Lower leg skin (tissue), 4 donors: ENCODE data around the gene GNAI3. TPM values are rescaled to one million over a fixed set of nuclear protein-coding genes. Genes with fewer than 3 reads are reported as not detected.
"Not testable (repeated sequence)": the region's sequence is repeated elsewhere in the genome, so short reads cannot be mapped to it uniquely, and the experiment has no call there.

ENCODE experiments used
- DNase-seq, 2 donors: peaks; one replicate each; pipeline ENCODE4 v3.0.0-alpha.2; 2019; ENCODE audit warnings: low spot score in 2 of 2
- H3K4me3 ChIP-seq: fragments of 200-600 bp; sonication (generic); 2 replicates; pipeline ENCODE4 v1.5.1; 2017; ENCODE audit warnings: mild to moderate bottlenecking, low read depth; ENCODE audit not compliant: poor library complexity, severe bottlenecking
- POLR2A ChIP-seq, 2 donors: fragments of 450-650 bp; IDR thresholded peaks; one replicate each; pipeline ENCODE4 v1.6.1; 2016 to 2017; ENCODE audit warnings: antibody characterized with exemption in 2 of 2, mild to moderate bottlenecking in 1 of 2, moderate library complexity in 1 of 2
- WGBS, 2 donors: methylation state at CpG; one replicate each; pipeline ENCODE4 v1.1.5; 2018; 5-methylcytosine and 5-hydroxymethylcytosine counted together
- intact Hi-C: fragments of 100-400 bp; cut with DNase I; formaldehyde crosslinking; loops from one replicate; pipeline ENCODE4 v1.15.0; 2023; ENCODE audit warnings: low total_unique reads
- total RNA-seq, 4 donors: library from RNA; depleted of rRNA; stranded (reverse); fragments of >200 nt; gene quantifications; one replicate each; pipeline ENCODE4 v1.1.0, GENCODE V29; 2016
- TF ChIP-seq, protein P1 (sequence below), 3 donors: fragments of 450-650 bp; IDR thresholded peaks; one replicate each; pipeline ENCODE4 v1.5.1; 2016; ENCODE audit warnings: antibody characterized with exemption in 3 of 3, mild to moderate bottlenecking in 3 of 3, moderate library complexity in 2 of 3

The GNAI3 gene
- total RNA-seq, 4 donors from 2014 or later = 8.5 to 13.2 (median 10.7) TPM

DNA sequence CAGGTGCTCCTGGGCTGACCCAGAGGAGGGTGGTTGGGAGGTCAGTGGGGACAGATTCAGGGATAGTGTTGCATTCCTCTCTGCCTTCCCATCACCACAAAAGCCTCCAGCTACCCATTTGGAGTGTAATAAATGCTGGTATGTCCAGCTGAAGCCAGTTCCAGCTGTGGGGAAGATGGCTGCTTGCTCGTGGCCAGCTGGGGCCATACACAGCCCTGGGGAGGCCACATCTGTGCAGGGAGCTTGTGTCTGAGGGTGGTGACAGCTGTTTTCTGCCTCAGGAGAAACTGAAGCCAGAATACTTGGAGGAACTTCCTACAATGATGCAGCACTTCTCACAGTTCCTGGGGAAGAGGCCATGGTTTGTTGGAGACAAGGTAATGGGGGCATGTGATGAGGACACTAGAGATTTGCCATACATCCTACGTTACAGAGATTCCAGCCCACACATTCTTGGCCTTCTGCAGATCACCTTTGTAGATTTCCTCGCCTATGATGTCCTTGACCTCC lies 110.2 kb downstream of the GNAI3 start:
- DNase-seq = peak; percentile 9 to 37
- 55 to 56% methylated on average over 3 of the region's 3 CpGs for WGBS, 2 donors
- intact Hi-C loops = no loop called here

DNA sequence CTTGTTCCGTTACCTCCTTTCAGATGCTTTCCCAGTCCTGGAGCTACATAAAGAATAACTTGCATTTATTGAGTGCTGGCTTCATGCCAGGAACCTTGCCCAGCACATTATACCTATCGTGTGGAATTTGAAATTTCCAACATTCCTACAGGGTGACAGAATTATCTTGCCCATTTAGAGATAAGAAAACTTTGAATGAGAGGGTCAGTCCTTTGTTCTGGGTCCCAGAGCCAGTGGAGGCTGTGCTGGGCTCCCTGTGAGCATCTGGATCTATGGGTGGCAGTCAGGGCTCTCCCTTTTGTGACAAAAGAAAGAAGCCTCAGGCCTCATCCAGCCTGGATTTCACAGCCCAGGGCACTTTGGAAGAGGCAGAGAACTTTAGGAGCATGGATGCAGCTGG lies 110.7 kb downstream of the GNAI3 start:
- intact Hi-C loops = no loop called here
- H3K4me3 ChIP-seq = no peak overlapping the region
- 54 to 70% methylated on average over 2 of the region's 2 CpGs for WGBS, 2 donors
- TF ChIP-seq, protein P1, sequence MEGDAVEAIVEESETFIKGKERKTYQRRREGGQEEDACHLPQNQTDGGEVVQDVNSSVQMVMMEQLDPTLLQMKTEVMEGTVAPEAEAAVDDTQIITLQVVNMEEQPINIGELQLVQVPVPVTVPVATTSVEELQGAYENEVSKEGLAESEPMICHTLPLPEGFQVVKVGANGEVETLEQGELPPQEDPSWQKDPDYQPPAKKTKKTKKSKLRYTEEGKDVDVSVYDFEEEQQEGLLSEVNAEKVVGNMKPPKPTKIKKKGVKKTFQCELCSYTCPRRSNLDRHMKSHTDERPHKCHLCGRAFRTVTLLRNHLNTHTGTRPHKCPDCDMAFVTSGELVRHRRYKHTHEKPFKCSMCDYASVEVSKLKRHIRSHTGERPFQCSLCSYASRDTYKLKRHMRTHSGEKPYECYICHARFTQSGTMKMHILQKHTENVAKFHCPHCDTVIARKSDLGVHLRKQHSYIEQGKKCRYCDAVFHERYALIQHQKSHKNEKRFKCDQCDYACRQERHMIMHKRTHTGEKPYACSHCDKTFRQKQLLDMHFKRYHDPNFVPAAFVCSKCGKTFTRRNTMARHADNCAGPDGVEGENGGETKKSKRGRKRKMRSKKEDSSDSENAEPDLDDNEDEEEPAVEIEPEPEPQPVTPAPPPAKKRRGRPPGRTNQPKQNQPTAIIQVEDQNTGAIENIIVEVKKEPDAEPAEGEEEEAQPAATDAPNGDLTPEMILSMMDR (IDR thresholded peaks at IDR 0.05) = no peak
- peak; percentile 2 to 14 for DNase-seq

More for the DNA sequence above, 110.2 kb downstream of the GNAI3 start:
- TF ChIP-seq, protein P1 (IDR thresholded peaks at IDR 0.05) = no peak
- no peak for TF ChIP-seq POLR2A (IDR thresholded peaks at IDR 0.05)
- H3K4me3 ChIP-seq = no peak overlapping the region

DNA sequence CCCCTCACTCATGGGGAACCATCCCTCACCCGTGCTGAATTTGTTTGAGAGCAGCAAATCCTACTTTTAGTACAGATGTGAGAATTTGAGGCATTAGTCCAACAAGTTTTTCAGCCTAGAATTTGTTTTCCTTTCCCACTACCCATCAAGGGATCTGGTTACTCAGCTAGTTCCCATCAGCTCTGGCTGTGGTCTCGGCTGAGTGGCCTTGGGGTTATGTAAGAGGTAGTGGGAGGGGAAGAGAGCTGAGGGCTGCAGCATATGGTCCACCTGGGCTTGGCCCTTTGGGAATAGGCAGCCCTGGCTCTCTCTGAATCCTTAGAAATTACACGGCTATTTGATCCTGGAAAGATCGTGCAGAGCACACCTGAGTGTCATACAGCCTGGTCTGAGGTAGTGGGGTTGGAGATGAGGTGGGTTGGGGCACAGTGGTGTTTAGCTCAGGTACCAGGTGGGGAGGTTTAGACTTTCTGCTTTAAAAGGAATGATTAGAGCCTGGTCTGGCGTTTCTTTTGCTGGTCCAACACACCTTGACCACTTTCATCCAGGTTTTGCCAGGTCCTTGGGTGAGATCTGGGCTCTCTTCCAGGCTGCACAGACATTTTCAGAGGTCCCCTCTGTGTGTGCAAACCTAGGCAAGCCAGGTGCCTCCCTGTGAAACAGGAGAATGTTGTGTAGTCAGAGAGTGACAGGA lies 111.7 kb downstream of the GNAI3 start:
- 85 to 89% methylated on average over 5 of the region's 5 CpGs for WGBS, 2 donors
- TF ChIP-seq, protein P1 (IDR thresholded peaks at IDR 0.05) = no peak
- TF ChIP-seq POLR2A (IDR thresholded peaks at IDR 0.05) = no peak

DNA sequence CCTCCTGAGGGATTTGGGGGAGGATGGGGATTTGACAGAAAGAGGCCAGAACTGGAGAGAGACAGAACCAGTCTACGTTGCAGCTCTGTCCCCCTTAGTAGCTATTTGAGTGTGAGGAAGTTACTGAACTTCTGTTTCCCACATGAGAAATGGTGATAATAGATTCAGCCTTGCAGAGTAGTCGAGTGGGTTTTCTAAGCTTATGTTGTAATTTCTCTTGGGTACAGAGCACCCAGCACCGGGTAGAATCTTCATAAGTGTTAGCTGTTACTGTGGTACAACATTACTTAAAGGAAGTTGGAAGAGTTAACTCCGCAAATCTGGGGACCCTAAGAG lies 112.2 kb downstream of the GNAI3 start:
- WGBS, 2 donors = 60 to 83% methylated on average over 3 of the region's 4 CpGs
- intact Hi-C loops, H3K4me3 ChIP-seq, DNase-seq: not testable (repeated sequence)

More for the DNA sequence above, 111.7 kb downstream of the GNAI3 start:
- peak; percentile 9 to 61 for DNase-seq
- H3K4me3 ChIP-seq = no peak overlapping the region
- intact Hi-C loops = no loop called here

DNA sequence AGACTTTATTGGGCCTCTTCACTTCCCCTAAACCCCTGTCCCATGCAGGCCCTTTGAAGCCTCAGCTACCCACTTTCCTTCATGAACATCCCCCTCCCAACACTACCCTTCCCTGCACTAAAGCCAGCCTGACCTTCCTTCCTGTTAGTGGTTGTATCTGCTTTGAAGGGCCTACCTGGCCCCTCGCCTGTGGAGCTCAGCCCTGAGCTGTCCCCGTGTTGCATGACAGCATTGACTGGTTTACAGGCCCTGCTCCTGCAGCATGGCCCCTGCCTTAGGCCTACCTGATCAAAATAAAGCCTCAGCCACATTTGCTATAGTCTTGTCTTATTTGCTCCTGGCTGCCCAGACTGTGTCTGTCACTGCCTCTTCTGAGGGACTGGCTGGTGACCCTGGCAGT lies 113.0 kb downstream of the GNAI3 start:
- DNase-seq = peak; percentile 2 to 39
- WGBS, 2 donors = 73 to 86% methylated on average over 2 of the region's 2 CpGs
- TF ChIP-seq, protein P1 (IDR thresholded peaks at IDR 0.05) = no peak
- TF ChIP-seq POLR2A (IDR thresholded peaks at IDR 0.05) = no peak
- intact Hi-C loops = no loop called here
- H3K4me3 ChIP-seq = no peak overlapping the region

DNA sequence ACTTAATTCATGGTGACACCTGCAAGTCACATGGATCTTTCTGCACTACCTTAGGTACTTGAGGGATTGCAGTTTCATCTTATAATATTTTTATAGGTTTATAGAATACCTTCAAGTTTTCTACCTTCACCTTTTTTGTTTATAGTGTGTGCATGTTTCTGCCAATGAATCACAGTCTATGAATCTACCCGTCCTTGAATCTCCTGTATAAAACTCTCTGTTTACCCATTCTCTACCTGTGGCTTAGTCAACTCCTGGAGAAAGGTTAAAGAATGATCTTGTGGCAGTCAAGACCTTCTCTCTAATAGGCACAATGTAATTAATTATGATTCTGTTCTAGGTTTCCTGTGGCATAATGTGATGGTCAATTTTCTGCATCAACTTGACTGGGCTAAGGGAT lies 116.3 kb downstream of the GNAI3 start:
- WGBS, 2 donors = 48 to 88% methylated on average over 1 of the region's 1 CpG
- intact Hi-C loops = no loop called here
- TF ChIP-seq, protein P1 (IDR thresholded peaks at IDR 0.05) = no peak
- no peak for TF ChIP-seq POLR2A (IDR thresholded peaks at IDR 0.05)
- no peak overlapping the region for H3K4me3 ChIP-seq
- no peak for DNase-seq
